ENCODE measurements around the gene SEMA3E.

The SEMA3E gene

GRCh38 chr7:83646027-83646426 lies 2.9 kb downstream of the SEMA3E start:
- DNase-seq, result no peak
- H3K36me3 ChIP-seq, result no peaks in the 10 kb centered on the region
- TF ChIP-seq, protein P1, sequence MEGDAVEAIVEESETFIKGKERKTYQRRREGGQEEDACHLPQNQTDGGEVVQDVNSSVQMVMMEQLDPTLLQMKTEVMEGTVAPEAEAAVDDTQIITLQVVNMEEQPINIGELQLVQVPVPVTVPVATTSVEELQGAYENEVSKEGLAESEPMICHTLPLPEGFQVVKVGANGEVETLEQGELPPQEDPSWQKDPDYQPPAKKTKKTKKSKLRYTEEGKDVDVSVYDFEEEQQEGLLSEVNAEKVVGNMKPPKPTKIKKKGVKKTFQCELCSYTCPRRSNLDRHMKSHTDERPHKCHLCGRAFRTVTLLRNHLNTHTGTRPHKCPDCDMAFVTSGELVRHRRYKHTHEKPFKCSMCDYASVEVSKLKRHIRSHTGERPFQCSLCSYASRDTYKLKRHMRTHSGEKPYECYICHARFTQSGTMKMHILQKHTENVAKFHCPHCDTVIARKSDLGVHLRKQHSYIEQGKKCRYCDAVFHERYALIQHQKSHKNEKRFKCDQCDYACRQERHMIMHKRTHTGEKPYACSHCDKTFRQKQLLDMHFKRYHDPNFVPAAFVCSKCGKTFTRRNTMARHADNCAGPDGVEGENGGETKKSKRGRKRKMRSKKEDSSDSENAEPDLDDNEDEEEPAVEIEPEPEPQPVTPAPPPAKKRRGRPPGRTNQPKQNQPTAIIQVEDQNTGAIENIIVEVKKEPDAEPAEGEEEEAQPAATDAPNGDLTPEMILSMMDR (IDR thresholded peaks at IDR 0.05; ENCODE audit: low read depth, low read length), result no peak
- peaks cover 18% of the 10 kb centered on the region for H3K4me1 ChIP-seq
- no peak overlapping the region for H3K4me3 ChIP-seq (ENCODE audit: low read depth, low read length)
- H3K9me3 ChIP-seq, result no peaks in the 10 kb centered on the region
- H3K27me3 ChIP-seq, result no peaks in the 10 kb centered on the region

- Histone ChIP-seq H3K4me3 (ENCODE audit: low read depth, low read length) (no peak overlapping the region), H3K27me3 (no peaks in the 10 kb centered on the region), H3K9me3 (no peaks in the 10 kb centered on the region), H3K36me3 (no peaks in the 10 kb centered on the region), H3K4me1 (peaks cover 18% of the 10 kb centered on the region)
- TF ChIP-seq, protein P1 (IDR thresholded peaks at IDR 0.05; ENCODE audit: low read depth, low read length), result no peak
- no peak for DNase-seq
Observed at GRCh38 chr7:83643739-83644138, 5.2 kb downstream of the SEMA3E start.

DNA sequence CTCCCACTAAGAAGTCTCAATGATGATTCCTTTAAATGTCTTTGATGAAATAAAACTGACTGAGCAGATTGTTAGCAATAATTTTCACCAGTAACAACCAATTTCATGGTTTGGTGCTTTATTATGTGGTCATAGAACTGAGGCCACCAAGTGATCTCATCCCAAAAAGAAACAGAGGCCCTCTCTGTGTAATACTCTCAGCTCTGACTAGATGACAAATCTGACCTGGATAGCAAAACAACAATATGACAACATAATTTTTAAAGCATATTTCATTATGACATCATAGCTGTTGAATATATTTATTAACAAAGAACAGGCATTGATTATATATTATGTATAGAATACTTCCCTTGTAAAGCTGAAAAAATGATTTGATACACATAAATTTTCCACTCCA lies 5.9 kb downstream of the SEMA3E start:
- no peak for DNase-seq
- Histone ChIP-seq H3K36me3 (no peaks in the 10 kb centered on the region), H3K4me3 (ENCODE audit: low read depth, low read length) (no peak overlapping the region), H3K9me3 (no peaks in the 10 kb centered on the region), H3K27me3 (no peaks in the 10 kb centered on the region), H3K4me1 (peaks cover 18% of the 10 kb centered on the region)
- TF ChIP-seq, protein P1 (IDR thresholded peaks at IDR 0.05; ENCODE audit: low read depth, low read length), result no peak

- no peaks in the 10 kb centered on the region for H3K9me3 ChIP-seq
- no peak for DNase-seq
- H3K4me3 ChIP-seq (ENCODE audit: low read depth, low read length), result no peak overlapping the region
- TF ChIP-seq, protein P1 (IDR thresholded peaks at IDR 0.05; ENCODE audit: low read depth, low read length), result no peak
- peaks cover 18% of the 10 kb centered on the region for H3K4me1 ChIP-seq
- no peaks in the 10 kb centered on the region for H3K27me3 ChIP-seq
- H3K36me3 ChIP-seq, result no peaks in the 10 kb centered on the region
Observed at GRCh38 chr7:83640731-83641537, 8.0 kb downstream of the SEMA3E start.

DNA sequence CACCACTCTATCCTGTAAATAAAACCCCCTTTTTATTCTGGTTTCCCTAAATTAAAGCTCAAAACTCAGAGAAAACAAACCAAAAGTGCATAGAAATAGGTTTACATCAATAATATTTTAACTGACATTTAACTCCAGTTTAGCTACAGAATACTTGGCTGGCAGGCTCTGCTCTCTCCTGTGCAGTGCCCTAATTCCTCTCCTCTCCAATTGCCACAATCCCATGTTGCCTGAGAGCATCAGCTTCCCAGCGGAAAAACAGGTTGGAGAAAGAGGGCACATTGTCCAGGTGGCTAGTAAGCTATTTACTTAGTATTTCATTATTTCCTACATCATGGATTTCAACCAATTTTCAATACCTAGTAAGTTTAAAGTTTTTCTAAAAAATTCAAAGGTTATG lies 8.7 kb downstream of the SEMA3E start:
- H3K36me3 ChIP-seq, result no peaks in the 10 kb centered on the region
- DNase-seq, result no peak
- H3K9me3 ChIP-seq, result no peaks in the 10 kb centered on the region
- H3K27me3 ChIP-seq, result no peaks in the 10 kb centered on the region
- peaks cover 14% of the 10 kb centered on the region for H3K4me1 ChIP-seq
- TF ChIP-seq, protein P1 (IDR thresholded peaks at IDR 0.05; ENCODE audit: low read depth, low read length), result no peak
- H3K4me3 ChIP-seq (ENCODE audit: low read depth, low read length), result no peak overlapping the region

- no peaks in the 10 kb centered on the region for H3K36me3 ChIP-seq
- H3K4me1 ChIP-seq, result no peaks in the 10 kb centered on the region
- TF ChIP-seq, protein P1 (IDR thresholded peaks at IDR 0.05; ENCODE audit: low read depth, low read length), result no peak
- H3K9me3 ChIP-seq, result no peaks in the 10 kb centered on the region
- H3K4me3 ChIP-seq (ENCODE audit: low read depth, low read length), result no peak overlapping the region
- no peaks in the 10 kb centered on the region for H3K27me3 ChIP-seq
- DNase-seq, result no peak
Observed at GRCh38 chr7:83633516-83633915, 15.4 kb downstream of the SEMA3E start.

Data from BE2C (cell line).